ENCODE measurements around the gene MYORG.

- TF ChIP-seq CTCF (IDR thresholded peaks at IDR 0.05) (no peak), POLR2A (IDR thresholded peaks at IDR 0.05) (no peak), POLR2AphosphoS5 (IDR thresholded peaks at IDR 0.05; ENCODE audit: insufficient read depth in 1 of 2, low read depth in 1 of 2) (no peak)
Measured at GRCh38 chr9:34419716-34420504, 43.2 kb upstream of the MYORG start.

All from vagina (tissue), 2 donors.